HG03280 (cell line): Measurements from ENCODE around the gene SLC22A7.

ENCODE experiments used
- ATAC-seq: cut with Tn5 transposase; IDR thresholded peaks from one replicate; pipeline ENCODE4 v1.9.1; 2021; ENCODE audit warnings: mild to moderate bottlenecking, moderate library complexity; ENCODE audit not compliant: unreplicated experiment

SLC22A7 gene, protein sequence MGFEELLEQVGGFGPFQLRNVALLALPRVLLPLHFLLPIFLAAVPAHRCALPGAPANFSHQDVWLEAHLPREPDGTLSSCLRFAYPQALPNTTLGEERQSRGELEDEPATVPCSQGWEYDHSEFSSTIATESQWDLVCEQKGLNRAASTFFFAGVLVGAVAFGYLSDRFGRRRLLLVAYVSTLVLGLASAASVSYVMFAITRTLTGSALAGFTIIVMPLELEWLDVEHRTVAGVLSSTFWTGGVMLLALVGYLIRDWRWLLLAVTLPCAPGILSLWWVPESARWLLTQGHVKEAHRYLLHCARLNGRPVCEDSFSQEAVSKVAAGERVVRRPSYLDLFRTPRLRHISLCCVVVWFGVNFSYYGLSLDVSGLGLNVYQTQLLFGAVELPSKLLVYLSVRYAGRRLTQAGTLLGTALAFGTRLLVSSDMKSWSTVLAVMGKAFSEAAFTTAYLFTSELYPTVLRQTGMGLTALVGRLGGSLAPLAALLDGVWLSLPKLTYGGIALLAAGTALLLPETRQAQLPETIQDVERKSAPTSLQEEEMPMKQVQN

DNA sequence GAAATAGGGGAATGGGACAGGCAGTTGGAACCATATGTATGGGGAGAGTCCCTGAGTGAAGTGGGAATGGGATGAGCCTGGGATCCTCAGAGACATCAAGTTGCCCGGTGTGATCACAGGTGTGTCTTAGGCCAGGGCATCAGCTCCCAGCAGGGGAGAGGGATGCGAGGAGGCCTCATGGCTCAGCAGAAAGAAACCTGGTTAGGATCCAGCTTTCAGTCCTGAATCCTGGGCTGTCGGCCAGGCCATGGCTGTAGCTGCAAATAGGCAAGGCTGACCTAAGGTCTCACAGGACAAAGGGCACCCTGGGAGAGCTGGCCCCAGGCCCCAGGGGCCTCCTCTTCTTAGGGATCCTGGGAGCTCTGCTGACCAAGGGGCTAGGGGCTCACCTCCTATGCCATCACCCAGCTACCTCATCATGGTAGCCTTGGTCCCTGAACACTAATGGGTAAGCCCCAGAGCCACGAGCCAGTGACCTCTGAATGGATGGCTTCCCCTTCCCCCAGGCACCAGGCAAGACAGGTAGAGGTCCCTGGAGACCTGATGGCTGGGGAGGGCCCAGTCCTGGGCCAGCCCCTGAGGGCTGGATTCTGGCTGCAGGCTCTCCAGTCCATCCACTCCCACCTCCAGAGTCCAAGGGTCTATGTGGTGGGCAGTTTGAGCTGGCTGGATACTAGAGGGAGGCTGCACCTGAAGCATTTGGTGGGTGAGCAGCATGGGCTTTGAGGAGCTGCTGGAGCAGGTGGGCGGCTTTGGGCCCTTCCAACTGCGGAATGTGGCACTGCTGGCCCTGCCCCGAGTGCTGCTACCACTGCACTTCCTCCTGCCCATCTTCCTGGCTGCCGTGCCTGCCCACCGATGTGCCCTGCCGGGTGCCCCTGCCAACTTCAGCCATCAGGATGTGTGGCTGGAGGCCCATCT, at the start of gene SLC22A7:
Gene SLC22A7, plus strand, starts transcription at position 617 of the 921 bp plus-strand sequence. Its CDS starts 99 bp downstream, at position 716.
- no peak for ATAC-seq

DNA sequence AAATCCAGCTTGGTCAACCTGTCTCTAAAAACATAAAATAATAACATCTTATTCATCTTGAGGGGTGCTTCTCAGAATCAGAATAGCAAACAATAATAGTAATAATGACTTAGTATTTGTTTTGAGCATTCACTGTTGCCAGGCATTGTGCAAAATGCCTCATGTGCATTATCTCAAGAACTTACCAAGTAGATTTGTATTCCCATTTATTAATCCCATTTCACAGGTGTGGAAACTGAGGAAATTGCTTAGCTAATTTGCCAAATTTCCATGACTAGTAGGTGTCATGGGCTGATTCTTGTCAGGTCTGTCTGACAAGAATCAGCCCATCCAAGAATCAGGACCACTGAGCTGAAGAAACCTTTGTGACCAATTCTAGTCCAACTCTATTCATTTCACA, 49.3 kb upstream of the SLC22A7 start:
- ATAC-seq, result no peak

DNA sequence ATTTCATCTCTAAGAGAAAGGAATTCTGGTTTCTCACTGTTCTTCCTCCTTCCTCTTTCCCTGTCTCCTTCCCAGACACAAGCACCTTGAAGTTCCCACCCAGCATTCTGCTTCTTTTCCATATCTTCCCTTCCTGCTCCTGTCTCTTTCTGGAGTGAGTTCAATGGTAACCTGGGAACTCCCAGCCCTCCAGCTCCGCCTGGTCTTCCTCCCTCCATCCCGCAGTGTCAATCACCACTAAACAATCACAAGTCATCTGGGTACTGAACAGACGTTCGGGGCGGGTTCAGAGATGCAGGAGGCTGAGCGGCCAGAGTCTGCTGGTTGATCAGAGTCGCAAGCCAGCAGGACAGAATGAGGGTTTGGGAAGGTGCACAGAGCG, 47.1 kb upstream of the SLC22A7 start:
- ATAC-seq, result no peak

DNA sequence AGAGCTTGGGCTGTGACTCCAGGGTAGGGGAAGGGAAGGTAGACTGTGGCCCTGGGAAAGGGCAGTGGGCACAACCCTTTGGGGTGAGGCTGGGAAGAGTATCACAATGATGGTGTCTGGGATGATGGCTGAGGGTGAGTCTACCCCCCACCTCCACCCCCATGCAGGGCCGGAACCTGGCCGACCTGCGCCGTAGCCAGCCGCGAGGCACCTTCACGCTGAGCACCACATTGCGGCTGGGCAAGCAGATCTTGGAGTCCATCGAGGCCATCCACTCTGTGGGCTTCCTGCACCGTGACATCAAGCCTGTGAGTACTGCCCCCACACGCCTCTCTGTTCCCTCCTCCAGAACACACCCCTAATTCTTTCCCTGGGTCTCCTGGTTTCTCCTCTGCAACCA, 44.7 kb upstream of the SLC22A7 start:
- no peak for ATAC-seq

DNA sequence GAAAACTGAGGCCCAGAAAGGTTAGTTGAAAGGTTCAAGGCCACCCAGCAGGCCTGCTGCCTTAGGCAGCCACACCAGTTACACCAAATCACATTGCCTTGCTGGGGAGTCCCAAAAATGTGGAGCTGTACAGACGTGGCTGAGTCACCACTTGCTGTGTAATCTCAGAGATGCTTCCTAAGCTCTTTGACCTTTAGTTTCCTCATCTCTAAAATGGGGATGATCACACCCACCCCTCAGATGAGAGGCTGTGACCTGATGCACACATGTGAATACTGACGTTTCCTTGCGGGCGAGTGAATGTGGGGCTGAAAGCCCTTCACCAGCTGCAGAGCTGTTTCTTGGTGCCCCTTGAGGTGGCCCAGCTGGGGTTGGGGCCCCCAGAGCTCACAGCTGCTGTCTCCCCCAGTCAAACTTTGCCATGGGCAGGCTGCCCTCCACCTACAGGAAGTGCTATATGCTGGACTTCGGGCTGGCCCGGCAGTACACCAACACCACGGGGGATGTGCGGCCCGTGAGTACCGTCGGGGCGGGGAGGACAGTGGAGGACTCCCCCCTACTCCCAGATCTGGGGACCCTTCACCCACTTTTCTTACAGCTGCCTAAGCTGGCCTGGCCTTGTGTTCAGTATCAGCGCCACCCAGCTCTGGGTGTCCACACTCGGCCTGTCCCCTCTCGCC, 43.8 kb upstream of the SLC22A7 start:
- ATAC-seq, result no peak

DNA sequence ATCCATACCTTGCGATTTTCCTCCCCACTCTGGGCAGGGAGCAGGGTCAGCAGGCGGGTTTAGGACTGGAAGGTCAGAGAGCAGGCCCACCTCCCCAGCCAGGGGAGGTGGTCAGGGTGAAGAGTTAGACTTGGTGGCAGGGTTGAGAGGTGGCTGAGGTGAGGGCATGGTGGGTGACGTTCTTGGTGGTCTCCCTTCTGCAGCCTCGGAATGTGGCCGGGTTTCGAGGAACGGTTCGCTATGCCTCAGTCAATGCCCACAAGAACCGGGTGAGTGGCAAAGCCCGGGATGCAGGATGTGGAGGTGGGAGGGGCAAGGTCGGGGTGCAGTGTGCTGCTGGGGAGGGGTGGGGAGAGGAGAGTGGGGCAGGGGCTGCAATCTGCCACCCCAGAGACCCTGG, 43.2 kb upstream of the SLC22A7 start:
- ATAC-seq, result no peak

DNA sequence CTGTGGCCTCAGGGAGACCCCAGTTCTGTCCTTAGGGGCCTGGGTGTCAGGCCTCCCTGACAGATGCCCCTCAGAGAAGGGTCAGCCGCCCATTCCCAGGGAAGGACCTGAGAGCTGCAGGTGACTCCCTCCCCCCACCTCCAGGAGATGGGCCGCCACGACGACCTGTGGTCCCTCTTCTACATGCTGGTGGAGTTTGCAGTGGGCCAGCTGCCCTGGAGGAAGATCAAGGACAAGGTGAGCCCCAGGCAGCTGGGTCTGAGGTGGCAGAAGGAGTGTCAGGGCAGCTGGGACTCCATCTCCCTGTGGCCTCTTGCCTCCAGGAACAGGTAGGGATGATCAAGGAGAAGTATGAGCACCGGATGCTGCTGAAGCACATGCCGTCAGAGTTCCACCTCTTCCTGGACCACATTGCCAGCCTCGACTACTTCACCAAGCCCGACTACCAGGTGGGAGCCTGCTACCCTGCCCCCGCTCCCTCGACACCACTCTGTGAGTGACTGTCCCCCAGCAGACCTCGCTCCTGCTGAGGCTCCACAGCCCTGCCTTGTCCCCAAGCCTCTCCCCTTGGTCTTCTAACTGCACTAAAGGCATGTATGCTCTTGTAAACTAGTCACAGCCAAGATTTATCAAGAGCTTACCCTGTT, 42.5 kb upstream of the SLC22A7 start:
- no peak for ATAC-seq

DNA sequence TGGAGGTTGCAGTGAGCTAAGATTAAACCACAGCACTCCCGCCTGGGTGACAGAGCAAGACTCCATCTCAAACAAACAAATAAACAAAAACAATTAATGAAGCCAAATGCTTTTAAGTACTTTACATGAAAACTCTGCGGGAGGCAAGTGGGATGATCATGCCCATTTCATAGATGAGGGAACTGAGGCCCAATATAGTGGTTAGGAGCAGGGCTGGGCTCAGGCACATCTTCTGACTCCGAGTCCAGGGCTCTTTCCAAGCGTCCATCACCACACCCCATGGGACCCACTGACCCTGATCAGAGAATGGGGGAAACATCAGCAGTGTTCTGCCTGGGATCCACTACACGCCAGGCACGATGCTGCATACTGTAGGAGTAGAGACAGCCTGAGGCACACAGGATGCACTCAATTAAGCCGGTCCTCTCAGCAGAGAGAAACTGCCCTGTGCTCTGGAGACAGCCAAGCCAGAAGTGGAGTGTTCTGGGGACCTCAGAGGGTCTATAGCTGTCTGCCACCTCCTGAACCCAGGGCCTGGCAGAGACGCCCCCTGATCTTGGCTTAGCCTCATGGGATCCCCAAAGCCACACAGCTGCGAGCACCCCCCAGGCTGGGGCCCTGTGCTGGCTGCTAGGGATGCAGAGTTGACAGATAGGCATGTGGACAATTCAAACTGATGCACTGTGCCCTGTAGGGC, 41.2 kb upstream of the SLC22A7 start:
- ATAC-seq, result no peak

DNA sequence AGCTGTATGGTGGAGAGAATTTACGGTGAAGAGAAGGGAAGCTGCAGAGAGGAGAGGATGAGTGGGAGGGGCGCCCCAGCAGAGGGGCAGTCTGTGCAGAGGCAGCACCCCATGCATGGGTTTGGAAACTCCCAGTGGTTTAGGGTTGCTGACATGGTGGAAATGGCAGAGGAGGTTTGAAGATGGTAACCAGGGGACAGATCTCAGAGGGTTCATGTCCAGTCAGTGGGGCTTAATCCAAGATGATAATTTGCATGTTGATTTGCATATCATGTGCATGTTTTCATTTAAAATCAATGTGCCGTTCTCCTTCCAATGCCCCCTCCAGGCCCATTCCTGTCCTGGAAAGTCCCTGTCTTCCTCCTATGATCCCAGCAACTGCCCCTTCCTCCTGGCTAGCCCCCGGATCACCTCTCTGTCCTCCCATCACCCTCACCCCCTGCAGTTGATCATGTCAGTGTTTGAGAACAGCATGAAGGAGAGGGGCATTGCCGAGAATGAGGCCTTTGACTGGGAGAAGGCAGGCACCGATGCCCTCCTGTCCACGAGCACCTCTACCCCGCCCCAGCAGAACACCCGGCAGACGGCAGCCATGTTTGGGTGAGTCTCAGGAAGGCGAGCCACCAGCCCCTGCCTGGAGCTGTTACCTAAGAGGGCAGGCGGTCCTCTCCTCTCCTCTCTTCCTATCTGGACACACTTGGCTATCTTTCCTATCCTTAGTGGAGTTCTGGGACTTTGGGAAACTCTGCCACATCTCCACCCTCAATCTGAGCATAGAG, 40.5 kb upstream of the SLC22A7 start:
- ATAC-seq, result no peak

DNA sequence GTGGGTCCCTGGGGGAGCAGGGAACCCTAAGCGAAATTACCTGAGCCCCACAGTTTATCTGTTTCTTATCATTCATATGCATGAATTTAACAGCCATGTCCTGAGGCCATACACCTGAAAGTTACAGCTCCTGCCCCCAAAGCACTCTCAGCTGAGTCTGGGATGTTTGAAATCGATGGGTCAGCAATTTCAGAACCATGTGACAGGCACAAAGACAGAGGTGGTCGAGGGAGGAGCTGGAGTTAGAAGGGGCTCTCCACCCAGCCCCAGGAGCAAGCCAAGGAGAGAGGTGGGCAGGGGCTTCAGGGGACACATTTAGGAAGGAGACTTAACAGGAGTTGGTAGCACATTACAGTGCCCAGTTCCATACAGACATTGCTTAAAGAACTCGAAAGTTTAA, 39.9 kb upstream of the SLC22A7 start:
- ATAC-seq, result no peak

DNA sequence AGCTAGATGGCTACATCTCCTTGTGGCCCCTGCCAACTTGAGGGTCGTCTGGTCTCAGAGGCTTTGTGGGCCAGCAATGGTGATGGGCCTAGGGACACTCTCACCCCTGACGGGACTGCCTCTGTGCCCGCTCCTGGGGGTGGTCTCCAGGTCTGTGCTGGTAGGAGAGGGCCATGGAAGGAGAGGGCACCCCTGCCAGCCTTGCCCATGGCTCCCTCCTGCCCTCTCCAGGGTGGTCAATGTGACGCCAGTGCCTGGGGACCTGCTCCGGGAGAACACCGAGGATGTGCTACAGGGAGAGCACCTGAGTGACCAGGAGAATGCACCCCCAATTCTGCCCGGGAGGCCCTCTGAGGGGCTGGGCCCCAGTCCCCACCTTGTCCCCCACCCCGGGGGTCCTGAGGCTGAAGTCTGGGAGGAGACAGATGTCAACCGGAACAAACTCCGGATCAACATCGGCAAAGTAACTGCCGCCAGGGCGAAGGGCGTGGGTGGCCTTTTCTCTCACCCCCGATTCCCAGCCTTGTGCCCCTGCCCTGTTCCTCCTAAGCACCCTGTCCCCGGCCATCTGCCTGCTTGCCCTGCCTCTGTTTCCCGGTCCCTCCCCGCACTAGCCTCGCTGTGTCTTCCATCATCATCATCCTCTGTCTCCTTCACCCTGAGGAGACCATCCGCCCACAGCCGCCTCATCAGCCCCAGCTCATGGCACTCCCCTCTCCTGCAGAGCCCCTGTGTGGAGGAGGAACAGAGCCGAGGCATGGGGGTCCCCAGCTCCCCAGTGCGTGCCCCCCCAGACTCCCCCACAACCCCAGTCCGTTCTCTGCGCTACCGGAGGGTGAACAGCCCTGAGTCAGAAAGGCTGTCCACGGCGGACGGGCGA, 39.0 kb upstream of the SLC22A7 start:
- no peak for ATAC-seq

DNA sequence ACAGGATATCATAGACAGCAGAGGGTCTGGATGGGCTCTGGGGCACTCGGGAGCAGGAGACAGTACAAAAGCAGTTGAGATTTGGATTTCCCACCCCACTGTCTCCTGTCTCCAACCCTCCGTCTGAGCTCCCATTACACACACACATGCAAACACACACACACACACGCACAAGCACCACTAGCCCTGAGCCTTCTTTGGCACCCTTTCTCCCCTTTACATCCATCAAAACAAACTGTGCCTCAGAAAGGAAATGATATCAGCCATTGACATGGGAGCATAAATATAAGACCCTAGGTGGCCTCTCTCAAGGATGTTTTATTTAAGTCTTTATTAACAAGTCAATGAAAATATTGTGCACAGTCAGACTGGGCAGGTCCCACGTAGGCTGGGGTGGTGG, 37.3 kb upstream of the SLC22A7 start:
- ATAC-seq, result no peak

DNA sequence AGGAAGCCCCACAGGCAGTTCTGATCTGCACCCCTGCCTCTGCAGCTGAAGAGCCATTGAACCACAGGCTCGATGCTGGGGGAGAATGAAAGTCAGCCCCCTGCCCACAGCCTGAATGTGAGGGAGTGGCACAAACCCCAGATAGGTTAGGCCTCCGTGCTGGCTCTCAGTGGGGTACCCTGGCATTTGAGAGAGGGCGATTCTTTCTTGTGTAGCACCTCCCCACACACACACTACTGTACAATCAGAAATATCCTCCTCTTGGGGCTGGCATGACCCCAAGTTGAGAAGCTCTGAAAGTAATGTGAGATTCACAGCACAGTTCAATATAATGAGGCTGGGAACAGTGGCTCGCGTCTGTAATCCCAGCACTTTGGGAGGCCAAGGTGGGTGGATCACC, 36.9 kb upstream of the SLC22A7 start:
- no peak for ATAC-seq

DNA sequence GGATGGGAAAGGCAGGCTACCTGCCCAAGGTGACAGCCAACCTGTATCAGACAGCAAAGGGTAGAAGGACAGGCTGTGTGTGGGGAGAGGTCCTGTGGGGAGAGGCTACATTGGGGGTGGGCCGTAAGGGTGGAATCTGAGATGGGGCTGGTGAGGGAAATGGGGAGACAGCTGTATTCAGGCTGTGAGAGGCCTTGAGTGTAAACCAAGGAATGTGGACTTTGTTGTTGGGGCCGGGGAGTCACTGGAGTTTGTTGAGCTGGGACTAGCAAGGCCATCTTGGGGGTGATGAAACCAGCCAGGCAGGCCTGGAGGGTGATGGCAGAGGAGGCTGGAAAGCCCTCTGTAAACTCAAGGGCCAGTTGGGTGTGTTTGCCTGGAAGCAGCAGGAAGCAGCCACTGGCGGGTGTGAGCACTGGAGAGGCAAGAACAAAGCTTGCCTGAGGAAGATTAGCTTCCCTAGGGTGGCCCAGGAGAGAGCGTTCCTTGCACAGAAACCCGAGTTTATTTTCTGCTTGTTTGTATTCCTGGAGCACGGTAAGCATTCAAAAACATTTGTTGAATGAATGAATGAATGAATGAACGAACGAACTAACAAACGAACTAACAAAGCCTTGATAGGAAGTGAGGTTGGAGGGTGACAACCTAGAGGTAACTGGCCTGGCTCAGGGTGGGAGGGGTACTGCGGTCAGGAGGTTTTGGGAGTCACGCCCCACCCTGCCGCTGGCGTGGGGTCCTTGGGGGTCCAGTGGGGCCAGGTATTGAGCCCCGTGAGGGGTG, 35.9 kb upstream of the SLC22A7 start:
- no peak for ATAC-seq

DNA sequence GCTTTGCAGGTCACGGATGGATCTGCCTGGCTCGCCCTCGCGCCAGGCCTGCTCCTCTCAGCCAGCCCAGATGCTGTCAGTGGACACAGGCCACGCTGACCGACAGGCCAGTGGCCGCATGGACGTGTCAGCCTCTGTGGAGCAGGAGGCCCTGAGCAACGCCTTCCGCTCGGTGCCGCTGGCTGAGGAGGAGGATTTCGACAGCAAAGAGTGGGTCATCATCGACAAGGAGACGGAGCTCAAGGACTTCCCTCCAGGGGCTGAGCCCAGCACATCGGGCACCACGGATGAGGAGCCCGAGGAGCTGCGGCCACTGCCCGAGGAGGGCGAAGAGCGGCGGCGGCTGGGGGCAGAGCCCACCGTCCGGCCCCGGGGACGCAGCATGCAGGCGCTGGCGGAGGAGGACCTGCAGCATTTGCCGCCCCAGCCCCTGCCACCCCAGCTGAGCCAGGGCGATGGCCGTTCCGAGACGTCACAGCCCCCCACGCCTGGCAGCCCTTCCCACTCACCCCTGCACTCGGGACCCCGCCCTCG, 35.2 kb upstream of the SLC22A7 start:
- no peak for ATAC-seq

DNA sequence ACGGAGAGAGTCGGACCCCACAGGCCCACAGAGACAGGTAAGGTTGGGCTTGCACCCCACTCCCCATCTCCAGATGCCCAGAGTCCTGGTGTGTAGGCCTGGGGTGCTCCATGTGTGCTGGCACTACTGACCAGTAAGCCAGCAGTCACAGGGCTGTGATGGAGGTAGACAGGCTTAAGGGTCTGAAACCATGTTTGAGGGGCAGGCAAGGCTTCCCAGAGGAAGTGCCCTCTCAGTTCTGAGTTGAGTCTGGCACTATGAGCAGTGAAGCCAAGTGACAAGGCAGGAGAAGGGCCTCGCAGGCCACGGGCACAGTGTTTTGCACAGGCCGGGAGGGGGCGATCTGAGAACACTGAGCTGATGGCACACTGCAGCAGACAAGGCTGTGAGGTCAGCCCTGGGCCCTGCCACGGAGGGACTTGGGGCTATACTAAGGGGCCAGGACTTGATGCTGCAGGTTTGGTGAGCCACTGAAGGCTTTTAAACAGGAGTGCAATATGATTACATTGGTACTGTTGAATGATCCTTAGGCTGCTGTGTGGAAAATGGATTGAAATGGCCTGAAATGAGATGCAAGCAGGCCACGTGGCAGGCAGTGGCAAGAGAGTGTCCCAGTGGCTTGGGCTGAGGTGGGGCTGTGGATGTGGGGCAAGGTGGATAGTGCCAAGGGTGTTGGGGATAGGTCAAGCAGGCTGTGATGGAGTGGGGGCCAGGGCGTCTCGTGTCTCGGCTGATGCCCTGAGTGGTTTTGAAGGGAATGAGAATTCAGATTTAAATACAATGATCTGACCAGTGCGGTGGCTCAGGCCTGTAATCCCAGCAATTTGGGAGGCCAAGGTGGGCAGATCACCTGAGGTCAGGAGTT, 34.5 kb upstream of the SLC22A7 start:
- ATAC-seq, result peak; percentile 74
